H1 (cell line): Measurements from ENCODE around the gene SPOCK1. TPM values are rescaled to one million over a fixed set of nuclear protein-coding genes. Genes with fewer than 3 reads are reported as not detected.

ENCODE experiments used
- FOSL1 ChIP-seq: IDR thresholded peaks from 2 replicates; pipeline ENCODE4 v1.6.1; 2011; ENCODE audit warnings: mild to moderate bottlenecking, low read depth, low read length, moderate library complexity; ENCODE audit not compliant: insufficient read depth
- polyA plus RNA-seq, 7 experiments: library from polyadenylated mRNA; depleted of rRNA in 3 of 7; stranded (reverse) in 5 of 7; unstranded in 2 of 7; fragments of >200 nt in 5 of 7; fragments of 200-250 nt in 2 of 7; gene quantifications; 1 replicate in 5 of 7; 2 replicates in 1 of 7; 4 replicates in 1 of 7; pipeline versions ENCODE4 v1.2.1 to v1.2.3, GENCODE V29; 2011 to 2013; ENCODE audit warnings: missing spikeins in 2 of 7, mixed read lengths in 2 of 7
- total RNA-seq: library from RNA; stranded (reverse); fragmentation: NEBNext Ultra II Directional; extraction: Animal tissue kit (Norgen Biotek cat#: 25700); gene quantifications from 2 replicates; pipeline ENCODE4 v1.2.1, GENCODE V29; 2021
- TF ChIP-seq, protein P1 (sequence below): fragments of 300-600 bp; sonication (generic); IDR thresholded peaks from 2 replicates; pipeline ENCODE4 v1.7.1; 2012; ENCODE audit warnings: low read length, moderate library complexity, mild to moderate bottlenecking, inconsistent platforms; ENCODE audit not compliant: insufficient replicate concordance

Gene SPOCK1
- total and polyA plus RNA-seq, 2 of the 8 experiments (the other 6 are each of a cell fraction or from before 2014, with no cell fraction given) = 6.9 to 18.1 TPM

DNA sequence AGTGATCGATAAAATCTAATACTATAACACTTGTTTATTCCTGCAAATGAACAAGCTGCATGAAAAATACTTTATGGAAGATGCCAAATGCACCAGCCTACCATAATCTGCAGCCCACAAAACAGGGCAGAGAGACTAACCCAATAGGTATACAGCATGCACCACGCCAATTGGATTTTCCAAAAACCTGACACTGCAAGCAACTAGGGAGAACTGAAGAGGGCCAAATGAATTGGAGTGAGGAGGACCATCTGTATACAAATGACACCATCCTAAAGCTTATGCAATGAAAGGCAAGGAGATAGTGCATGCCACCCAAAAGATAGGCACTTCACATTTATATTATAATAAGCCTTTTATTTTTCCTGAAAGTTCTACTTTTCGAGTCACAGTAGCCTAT lies 100.4 kb downstream of the SPOCK1 start (continued):
- TF ChIP-seq, protein P1, sequence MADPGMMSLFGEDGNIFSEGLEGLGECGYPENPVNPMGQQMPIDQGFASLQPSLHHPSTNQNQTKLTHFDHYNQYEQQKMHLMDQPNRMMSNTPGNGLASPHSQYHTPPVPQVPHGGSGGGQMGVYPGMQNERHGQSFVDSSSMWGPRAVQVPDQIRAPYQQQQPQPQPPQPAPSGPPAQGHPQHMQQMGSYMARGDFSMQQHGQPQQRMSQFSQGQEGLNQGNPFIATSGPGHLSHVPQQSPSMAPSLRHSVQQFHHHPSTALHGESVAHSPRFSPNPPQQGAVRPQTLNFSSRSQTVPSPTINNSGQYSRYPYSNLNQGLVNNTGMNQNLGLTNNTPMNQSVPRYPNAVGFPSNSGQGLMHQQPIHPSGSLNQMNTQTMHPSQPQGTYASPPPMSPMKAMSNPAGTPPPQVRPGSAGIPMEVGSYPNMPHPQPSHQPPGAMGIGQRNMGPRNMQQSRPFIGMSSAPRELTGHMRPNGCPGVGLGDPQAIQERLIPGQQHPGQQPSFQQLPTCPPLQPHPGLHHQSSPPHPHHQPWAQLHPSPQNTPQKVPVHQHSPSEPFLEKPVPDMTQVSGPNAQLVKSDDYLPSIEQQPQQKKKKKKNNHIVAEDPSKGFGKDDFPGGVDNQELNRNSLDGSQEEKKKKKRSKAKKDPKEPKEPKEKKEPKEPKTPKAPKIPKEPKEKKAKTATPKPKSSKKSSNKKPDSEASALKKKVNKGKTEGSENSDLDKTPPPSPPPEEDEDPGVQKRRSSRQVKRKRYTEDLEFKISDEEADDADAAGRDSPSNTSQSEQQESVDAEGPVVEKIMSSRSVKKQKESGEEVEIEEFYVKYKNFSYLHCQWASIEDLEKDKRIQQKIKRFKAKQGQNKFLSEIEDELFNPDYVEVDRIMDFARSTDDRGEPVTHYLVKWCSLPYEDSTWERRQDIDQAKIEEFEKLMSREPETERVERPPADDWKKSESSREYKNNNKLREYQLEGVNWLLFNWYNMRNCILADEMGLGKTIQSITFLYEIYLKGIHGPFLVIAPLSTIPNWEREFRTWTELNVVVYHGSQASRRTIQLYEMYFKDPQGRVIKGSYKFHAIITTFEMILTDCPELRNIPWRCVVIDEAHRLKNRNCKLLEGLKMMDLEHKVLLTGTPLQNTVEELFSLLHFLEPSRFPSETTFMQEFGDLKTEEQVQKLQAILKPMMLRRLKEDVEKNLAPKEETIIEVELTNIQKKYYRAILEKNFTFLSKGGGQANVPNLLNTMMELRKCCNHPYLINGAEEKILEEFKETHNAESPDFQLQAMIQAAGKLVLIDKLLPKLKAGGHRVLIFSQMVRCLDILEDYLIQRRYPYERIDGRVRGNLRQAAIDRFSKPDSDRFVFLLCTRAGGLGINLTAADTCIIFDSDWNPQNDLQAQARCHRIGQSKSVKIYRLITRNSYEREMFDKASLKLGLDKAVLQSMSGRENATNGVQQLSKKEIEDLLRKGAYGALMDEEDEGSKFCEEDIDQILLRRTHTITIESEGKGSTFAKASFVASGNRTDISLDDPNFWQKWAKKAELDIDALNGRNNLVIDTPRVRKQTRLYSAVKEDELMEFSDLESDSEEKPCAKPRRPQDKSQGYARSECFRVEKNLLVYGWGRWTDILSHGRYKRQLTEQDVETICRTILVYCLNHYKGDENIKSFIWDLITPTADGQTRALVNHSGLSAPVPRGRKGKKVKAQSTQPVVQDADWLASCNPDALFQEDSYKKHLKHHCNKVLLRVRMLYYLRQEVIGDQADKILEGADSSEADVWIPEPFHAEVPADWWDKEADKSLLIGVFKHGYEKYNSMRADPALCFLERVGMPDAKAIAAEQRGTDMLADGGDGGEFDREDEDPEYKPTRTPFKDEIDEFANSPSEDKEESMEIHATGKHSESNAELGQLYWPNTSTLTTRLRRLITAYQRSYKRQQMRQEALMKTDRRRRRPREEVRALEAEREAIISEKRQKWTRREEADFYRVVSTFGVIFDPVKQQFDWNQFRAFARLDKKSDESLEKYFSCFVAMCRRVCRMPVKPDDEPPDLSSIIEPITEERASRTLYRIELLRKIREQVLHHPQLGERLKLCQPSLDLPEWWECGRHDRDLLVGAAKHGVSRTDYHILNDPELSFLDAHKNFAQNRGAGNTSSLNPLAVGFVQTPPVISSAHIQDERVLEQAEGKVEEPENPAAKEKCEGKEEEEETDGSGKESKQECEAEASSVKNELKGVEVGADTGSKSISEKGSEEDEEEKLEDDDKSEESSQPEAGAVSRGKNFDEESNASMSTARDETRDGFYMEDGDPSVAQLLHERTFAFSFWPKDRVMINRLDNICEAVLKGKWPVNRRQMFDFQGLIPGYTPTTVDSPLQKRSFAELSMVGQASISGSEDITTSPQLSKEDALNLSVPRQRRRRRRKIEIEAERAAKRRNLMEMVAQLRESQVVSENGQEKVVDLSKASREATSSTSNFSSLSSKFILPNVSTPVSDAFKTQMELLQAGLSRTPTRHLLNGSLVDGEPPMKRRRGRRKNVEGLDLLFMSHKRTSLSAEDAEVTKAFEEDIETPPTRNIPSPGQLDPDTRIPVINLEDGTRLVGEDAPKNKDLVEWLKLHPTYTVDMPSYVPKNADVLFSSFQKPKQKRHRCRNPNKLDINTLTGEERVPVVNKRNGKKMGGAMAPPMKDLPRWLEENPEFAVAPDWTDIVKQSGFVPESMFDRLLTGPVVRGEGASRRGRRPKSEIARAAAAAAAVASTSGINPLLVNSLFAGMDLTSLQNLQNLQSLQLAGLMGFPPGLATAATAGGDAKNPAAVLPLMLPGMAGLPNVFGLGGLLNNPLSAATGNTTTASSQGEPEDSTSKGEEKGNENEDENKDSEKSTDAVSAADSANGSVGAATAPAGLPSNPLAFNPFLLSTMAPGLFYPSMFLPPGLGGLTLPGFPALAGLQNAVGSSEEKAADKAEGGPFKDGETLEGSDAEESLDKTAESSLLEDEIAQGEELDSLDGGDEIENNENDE = no peak
- no peak for TF ChIP-seq FOSL1
